Activated gamma-delta T cell treated with Interleukin-2 at 50 U/mL for 16 hours (primary cell): Measurements from ENCODE around the gene PHTF2.

Experiments used
- DNase-seq: peaks from one replicate; pipeline ENCODE4 v3.0.0-alpha.2; 2020

Gene PHTF2

DNA sequence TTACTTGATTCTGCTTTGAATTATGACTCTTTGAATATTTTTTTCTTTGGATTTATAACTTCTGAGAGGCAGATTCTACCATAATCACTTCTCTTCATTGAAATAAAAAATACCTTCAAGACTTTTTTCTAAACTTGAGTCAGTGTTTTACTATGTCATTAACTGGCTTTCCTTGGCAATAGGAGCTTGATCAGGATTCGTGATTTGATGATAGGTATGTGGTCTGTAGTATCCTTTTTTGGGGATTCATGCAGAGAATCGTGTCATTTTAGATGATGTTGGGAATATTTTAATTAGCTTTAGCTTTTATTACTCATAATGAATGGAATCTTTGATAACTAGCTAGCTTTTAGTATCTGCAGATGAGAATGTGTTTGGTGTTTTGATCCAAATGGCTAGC is 83.3 kb downstream of the PHTF2 start:
- DNase-seq, result no peak

DNA sequence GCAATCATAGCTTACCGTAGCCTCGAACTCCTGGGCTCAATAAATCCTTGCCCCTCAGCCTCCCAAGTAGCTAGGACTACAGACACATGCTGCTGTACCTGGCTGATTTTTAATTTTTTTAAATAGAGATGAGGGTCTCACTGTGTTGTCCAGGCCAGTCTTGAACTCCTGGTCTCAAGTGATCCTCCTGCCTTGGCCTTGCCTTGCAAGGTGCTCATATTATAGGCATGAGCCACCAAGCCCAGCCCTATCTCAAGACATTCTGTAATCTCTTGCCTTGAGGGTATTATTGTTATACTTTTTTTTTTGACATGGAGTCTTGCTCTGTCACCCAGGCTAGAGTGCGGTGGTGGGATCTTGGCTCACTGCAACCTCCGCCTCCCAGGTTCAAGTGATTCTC is 86.6 kb downstream of the PHTF2 start:
- no peak for DNase-seq

DNA sequence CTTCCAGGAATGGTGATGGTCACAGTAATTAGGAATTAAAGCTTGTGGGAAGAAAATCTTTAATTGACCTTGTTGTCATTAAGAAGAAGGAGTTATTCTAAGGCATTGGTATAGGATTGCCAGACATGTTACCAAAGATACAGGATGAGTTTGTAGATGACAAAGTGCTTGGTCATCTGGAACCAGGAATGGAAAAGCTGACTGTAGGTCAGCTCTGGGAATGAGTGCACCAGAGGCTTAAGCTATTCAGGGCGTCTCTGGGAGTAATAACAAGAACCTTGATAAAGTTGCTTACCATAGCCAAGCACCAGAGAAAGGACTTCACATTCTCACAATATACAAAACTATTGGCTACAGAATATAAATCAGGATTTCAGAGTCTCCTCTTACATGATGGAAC is 89.0 kb downstream of the PHTF2 start:
- DNase-seq, result no peak

- DNase-seq, result no peak
These were observed 90.4 kb downstream of the PHTF2 start for GRCh38 chr7:77888998-77889397.

DNA sequence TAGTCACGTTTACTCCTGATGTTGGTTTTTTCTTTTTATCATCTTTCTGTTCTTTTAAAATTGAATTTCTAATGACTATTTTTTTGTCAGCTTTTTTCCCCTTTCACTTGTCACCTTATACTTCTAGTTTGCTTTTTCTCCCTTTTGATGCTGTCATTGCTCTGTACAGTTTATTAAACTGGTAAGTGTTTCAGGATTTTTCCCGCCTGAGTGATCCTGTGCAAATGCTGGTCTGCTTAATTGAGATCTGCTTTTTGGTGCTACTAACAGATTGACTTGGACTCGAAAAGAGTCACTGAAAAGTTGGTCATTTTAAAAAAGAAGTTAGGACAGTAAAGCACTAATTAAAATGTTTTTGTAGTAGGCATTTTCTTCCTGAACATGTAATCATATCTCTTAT is 95.2 kb downstream of the PHTF2 start:
- no peak for DNase-seq

DNA sequence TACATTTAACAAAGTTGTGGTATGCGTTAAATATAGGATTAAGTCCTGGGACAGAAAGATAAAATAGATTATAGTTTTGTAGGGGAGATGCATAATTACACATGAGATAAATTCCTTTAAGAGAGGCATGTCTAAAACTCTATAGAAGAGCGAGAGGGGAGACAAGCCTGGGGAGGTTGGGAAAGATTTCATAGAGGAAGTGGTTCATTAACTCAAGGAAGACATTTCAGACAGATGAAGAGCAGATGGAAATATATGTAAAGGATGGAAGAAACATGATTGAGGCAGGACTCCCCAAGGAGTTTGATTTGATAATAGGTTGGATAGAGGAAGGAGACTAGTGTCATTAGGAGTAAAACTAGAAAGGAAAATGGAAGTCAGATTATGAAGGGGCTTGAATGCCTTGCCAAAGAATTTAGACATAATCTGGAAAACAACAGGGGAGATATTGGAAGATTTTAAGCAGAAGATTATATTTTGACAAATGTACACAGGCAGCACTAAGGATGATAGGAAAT is 96.1 kb downstream of the PHTF2 start:
- DNase-seq, result no peak

GRCh38 chr7:77895905-77896304 is 97.3 kb downstream of the PHTF2 start:
- DNase-seq, result no peak

DNA sequence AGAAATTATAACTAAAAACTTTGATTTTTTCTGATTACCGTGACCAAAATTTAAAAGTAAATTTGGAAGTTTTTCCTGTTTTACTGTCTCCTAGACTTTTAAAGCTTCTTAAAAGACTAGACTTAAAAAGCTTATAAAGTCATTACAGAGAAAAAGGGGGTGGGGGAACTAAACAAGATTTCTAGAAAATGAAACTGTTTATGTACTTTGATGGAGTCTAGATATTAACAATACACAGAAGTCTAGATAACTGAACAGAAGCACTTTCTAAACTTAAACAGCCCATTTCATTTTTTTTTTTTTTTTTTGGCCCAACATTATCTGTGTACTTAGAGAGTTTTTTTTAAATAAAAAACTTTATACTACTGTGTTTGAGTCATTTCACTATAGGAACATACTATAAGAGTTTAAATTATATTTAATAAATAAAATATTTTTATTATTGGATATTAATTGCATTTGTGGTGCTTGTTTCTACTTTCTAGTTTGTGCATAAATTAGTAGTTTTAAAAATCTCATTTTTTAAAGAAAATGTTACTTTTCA is 98.5 kb downstream of the PHTF2 start:
- DNase-seq, result no peak

DNA sequence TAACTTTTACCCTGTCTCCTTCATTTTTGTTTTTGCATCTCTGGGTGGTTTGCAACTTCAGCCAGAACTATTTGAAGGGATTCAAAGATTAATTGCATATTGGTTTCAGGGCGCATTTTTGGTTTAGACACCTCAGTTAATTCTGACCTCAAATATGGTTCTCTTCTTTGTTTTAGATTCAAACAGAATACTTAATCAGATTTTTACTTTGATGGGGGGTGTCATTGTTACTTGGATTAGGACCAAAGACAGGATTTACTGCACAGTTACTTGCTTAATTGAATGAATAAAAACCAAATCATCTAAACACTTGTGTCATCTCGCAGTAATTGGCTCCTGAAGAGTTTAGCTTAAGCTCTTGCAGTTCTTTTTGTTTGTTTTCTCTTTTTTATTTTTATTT is 100.9 kb downstream of the PHTF2 start:
- no peak for DNase-seq

DNA sequence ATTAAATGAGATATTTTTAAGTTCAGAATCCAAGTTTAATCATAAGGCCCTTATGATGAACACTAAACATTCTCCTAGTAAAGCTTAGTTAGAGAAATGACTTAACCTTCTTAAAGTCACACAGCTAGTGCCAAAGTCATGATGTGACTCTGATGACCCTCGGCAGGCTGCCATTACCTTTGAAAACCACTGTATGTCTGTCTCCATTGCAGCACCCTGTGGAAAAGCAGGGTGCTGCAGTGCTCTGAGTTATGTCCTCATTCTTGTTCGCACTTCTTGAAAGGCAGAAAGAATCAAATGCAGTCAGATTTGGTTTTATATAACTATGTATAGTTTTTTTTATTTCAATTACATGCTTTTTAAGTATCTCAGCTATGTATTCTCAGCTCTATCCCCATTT is 105.0 kb downstream of the PHTF2 start:
- no peak for DNase-seq

GRCh38 chr7:77904252-77904651 is 105.7 kb downstream of the PHTF2 start:
- DNase-seq, result no peak

- no peak for DNase-seq
These were observed 108.7 kb downstream of the PHTF2 start for GRCh38 chr7:77907281-77907680.

GRCh38 chr7:77908664-77909063 is 110.1 kb downstream of the PHTF2 start:
- no peak for DNase-seq

- no peak for DNase-seq
These were observed 111.6 kb downstream of the PHTF2 start for GRCh38 chr7:77910124-77910523.

- no peak for DNase-seq
These were observed 113.7 kb downstream of the PHTF2 start for GRCh38 chr7:77912293-77912692.

GRCh38 chr7:77913977-77914607 is 115.5 kb downstream of the PHTF2 start:
- DNase-seq, result no peak

DNA sequence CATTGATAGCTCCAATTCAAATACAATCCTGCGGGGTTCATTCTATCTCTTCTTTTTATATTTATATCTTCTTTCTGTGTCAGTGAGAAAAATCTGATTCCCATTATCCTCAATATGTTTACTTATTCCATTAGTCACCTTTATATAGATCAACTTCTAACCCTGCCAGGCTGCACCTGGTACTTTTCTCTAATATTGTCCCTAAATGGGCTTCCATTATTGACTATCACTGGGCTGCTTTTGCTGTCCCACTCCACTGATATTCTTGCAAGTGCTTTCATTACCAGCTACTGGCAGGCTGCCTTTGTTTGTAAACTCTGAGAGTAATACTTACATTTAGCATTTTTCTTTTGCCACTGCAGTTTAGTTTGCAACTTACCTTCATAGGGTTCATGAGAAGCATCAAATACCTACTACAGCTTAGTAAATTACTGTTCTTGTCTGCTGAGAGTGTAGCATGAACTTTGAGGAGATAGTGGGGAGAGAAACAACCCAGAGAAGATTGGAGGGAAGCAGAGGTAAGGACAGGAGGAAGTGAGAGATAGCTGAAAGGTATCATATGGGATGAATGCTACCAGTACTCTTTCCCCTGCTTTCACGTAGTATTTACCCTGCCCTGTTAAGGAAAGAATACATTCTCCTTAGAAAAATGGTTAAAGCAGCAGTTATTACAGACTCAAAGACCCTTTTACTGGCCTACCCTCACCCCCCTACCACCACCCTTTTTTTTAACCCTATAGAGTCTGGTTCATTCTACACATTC is 119.1 kb downstream of the PHTF2 start:
- DNase-seq, result no peak

DNA sequence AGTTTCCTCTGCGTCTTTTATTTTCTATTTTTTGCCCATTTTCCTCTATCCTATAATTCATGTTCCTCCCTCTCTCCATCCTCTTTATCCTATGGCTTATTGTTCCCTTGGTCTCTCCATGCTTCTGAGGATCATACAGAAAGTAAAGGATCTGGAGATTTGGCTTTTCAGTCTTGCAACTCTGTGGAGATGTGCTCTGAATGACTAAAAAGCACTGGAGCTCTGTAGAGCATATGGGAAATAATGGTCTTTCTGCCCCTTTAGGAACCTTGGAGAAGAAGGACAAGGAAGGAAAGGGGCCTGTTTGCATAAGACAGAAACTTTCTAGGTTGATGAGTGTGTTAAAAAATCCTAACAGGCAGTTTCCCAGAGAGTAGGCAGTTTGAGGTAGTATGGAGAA is 120.1 kb downstream of the PHTF2 start:
- DNase-seq, result no peak

GRCh38 chr7:77923419-77923818 is 124.8 kb downstream of the PHTF2 start:
- no peak for DNase-seq

GRCh38 chr7:77930496-77930895 is 131.9 kb downstream of the PHTF2 start:
- no peak for DNase-seq

DNA sequence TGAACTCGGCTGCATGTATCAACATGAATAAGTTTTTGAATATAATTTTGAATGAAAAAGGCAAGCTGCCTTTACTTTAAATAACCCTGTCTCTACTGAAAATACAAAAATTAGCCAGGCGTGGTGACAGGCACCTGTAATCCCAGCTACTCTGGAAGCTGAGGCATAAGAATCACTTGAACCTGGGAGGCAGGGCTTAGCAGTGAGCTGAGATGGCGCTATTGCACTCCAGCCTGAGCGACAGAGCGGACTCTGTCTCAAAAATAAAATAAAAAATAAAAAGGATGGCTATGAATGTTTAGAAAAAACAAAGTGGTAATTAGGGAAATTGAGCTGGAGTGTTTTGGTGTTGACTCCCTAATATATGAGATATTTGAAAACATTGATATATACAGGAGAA is 133.3 kb downstream of the PHTF2 start:
- no peak for DNase-seq

DNA sequence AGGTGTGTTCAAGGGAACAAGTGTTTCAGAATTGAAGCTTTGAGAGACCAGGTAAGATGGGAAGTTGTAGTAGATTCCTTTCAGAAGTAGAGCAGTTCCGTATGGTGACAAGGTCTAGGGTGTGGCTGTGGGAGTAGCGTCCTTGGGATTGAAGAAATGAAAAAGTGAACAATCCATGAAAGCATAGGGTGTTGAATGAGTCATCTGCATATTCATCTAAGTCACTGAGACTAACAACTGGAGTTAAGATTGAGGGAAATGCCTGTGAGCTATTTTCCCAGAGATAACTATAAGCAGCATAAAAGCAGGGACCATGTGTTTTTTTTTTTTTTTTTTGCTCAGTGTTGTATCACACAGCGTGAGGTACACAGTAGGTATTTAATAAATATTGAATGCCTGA is 134.8 kb downstream of the PHTF2 start:
- no peak for DNase-seq

GRCh38 chr7:77935652-77936348 is 137.2 kb downstream of the PHTF2 start:
- DNase-seq, result no peak

DNA sequence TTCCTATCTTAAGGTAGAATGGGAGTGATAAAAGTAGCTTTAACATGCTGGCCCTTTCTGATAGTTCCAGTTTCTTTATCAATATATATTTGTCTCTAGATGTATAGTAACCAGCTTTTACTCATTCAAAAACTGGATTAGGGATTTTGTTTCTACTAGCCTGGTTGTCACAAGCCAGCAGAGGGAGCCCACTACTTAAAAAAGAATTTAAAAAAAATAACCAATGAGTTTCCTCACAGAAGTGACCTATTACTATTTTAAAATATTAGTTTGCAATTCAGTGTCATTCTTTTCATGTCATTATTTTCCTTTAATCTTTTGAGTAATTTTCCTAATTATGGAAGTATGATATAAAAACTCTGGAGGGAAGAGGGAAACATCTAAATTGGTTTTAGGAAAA is 142.1 kb downstream of the PHTF2 start:
- no peak for DNase-seq
